Natural killer cell (primary cell): Measurements from ENCODE around the gene AMN. TPM values are rescaled to one million over a fixed set of nuclear protein-coding genes. Genes with fewer than 3 reads are reported as not detected.

ENCODE experiments used
- ATAC-seq, 3 donors: fragments of 150-1000 bp in 2 of 3; fragments of 200-7000 bp in 1 of 3; cut with Tn5 transposase; 1 replicate in 1 of 3; 2 replicates in 2 of 3; pipeline ENCODE4 v1.10.0; 2021; ENCODE audit warnings: mild to moderate bottlenecking in 2 of 3, moderate library complexity in 2 of 3
- DNase-seq, 2 donors: peaks; one replicate each; pipeline versions ENCODE4 v3.0.0 to v3.0.0-alpha.2; 2013 to 2021; ENCODE audit warnings: mixed read lengths in 1 of 2
- H3K27ac ChIP-seq: one replicate; pipeline ENCODE4 v1.5.1; 2013; ENCODE audit warnings: mild to moderate bottlenecking, low read length
- H3K27me3 ChIP-seq: one replicate; pipeline ENCODE4 v1.6.1; 2013; ENCODE audit warnings: low read length; ENCODE audit not compliant: control insufficient read depth, insufficient read depth
- H3K36me3 ChIP-seq: one replicate; pipeline ENCODE4 v1.6.1; 2013; ENCODE audit warnings: low read length; ENCODE audit not compliant: control insufficient read depth, insufficient read depth
- H3K4me1 ChIP-seq: one replicate; pipeline ENCODE4 v1.6.1; 2013; ENCODE audit warnings: low read length; ENCODE audit not compliant: control insufficient read depth, insufficient read depth
- H3K4me3 ChIP-seq: one replicate; pipeline ENCODE4 v1.5.1; 2013; ENCODE audit warnings: low read length
- H3K9me3 ChIP-seq: one replicate; pipeline ENCODE4 v1.6.1; 2013; ENCODE audit warnings: low read length; ENCODE audit not compliant: control insufficient read depth, insufficient read depth
- H3K27ac Mint-ChIP-seq, 2 donors: one replicate each; pipeline ENCODE4 v1.8.0; 2022; ENCODE audit warnings: mild to moderate bottlenecking in 2 of 2, mixed read lengths in 2 of 2, moderate library complexity in 1 of 2
- H3K27me3 Mint-ChIP-seq, 2 donors: one replicate each; pipeline ENCODE4 v1.8.0; 2022; ENCODE audit warnings: low read depth in 2 of 2, mixed read lengths in 2 of 2
- H3K36me3 Mint-ChIP-seq: one replicate; pipeline ENCODE4 v1.8.0; 2022; ENCODE audit warnings: mixed read lengths
- H3K4me1 Mint-ChIP-seq, 2 donors: one replicate each; pipeline ENCODE4 v1.8.0; 2022; ENCODE audit warnings: mixed read lengths in 2 of 2
- H3K4me3 Mint-ChIP-seq: one replicate; pipeline ENCODE4 v1.8.0; 2022; ENCODE audit warnings: mild to moderate bottlenecking, moderate library complexity, mixed read lengths
- H3K9me3 Mint-ChIP-seq, 2 donors: one replicate each; pipeline ENCODE4 v1.8.0; 2022; ENCODE audit warnings: mixed read lengths in 2 of 2
- WGBS: methylation state at CpG from one replicate; pipeline ENCODE4 v1.1.7; 2013; ENCODE audit warnings: missing lambda C conversion rate; ENCODE audit not compliant: insufficient coverage; 5-methylcytosine and 5-hydroxymethylcytosine counted together
- intact Hi-C: fragments of 100-400 bp; cut with micrococcal nuclease; formaldehyde crosslinking; loops from one replicate; pipeline ENCODE4 v1.14.2; 2022
- total RNA-seq, 4 donors: library from RNA; stranded (reverse); fragments of 120-200 nt in 1 of 4; gene quantifications; one replicate each; pipeline versions ENCODE4 v1.2.3 to v1.2.4, GENCODE V29; 2013 to 2022
- TF ChIP-seq, protein P1 (sequence below): fragments of 200-600 bp; IDR thresholded peaks from one replicate; pipeline ENCODE4 v1.8.0; 2022; ENCODE audit warnings: antibody characterized with exemption

AMN gene
- total RNA-seq, 3 donors from 2014 or later (not counting 1 experiment from before 2014, with no cell fraction given) = 0.24 to 2.4 (median 2.0) TPM

- H3K4me3 ChIP-seq = no peak overlapping the region
- no peaks in the 10 kb centered on the region for H3K4me1 ChIP-seq
- H3K36me3 ChIP-seq = no peaks in the 10 kb centered on the region
- H3K27ac ChIP-seq = no peak overlapping the region
- no peaks in the 10 kb centered on the region for H3K27me3 ChIP-seq
- Mint-ChIP-seq H3K27ac (no peak overlapping the region), H3K27me3 (no peaks in the 10 kb centered on the region), H3K9me3 (no peaks in the 10 kb centered on the region), H3K36me3 (no peaks in the 10 kb centered on the region), H3K4me1 (no peaks in the 10 kb centered on the region), H3K4me3 (no peak overlapping the region)
- 89% methylated on average over 20 of the region's 20 CpGs for WGBS
- ATAC-seq (no peak), DNase-seq (no peak)
- TF ChIP-seq, protein P1, sequence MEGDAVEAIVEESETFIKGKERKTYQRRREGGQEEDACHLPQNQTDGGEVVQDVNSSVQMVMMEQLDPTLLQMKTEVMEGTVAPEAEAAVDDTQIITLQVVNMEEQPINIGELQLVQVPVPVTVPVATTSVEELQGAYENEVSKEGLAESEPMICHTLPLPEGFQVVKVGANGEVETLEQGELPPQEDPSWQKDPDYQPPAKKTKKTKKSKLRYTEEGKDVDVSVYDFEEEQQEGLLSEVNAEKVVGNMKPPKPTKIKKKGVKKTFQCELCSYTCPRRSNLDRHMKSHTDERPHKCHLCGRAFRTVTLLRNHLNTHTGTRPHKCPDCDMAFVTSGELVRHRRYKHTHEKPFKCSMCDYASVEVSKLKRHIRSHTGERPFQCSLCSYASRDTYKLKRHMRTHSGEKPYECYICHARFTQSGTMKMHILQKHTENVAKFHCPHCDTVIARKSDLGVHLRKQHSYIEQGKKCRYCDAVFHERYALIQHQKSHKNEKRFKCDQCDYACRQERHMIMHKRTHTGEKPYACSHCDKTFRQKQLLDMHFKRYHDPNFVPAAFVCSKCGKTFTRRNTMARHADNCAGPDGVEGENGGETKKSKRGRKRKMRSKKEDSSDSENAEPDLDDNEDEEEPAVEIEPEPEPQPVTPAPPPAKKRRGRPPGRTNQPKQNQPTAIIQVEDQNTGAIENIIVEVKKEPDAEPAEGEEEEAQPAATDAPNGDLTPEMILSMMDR = no peak
- H3K9me3 ChIP-seq = no peaks in the 10 kb centered on the region
- intact Hi-C loops = no loop called here
Observed at GRCh38 chr14:102965971-102966655, 43.6 kb downstream of the AMN start.

DNA sequence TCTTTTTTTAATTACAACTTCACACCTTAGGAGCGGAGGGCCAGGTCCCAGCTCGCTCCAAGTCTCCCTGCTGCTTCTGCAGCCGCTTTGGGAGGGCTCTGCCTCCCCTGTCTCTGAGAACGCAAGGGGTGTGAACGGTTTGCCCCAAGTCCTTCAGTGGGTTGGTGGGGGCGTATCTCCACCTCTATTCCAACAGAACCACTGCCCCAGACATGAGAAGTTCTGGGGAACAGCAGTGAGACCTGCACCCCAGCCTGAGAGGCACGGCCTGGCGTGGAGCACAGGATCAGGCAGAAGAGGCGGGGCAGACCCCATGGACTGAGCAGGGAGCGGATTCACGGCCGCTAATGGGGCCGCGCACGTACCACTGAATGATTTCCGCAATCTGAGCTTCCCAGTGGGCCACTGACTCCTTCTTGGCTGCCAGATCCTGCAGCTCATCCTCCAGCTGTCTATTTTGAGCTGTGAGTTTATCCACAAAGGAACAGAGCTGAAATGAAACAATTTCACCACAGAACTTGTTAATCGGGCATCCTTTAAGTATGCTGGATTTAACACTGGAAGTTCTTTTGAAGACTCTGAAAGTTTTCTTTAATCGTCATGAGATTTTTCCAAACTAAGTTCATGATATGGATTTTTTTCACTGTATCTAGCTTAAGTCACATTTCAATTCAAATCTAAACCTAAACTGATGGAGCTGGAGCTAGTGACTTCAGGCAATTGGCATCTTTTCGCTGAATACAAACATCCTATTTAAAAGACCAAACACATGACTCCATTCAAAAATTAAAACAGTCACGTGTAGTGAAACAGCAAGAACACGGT lies 44.4 kb downstream of the AMN start:
- H3K9me3 Mint-ChIP-seq = no peaks in the 10 kb centered on the region
- ATAC-seq (no peak), DNase-seq (no peak)
- intact Hi-C loops = no loop called here
- H3K36me3 Mint-ChIP-seq = no peaks in the 10 kb centered on the region
- Histone ChIP-seq H3K27ac (no peak overlapping the region), H3K4me1 (no peaks in the 10 kb centered on the region), H3K27me3 (no peaks in the 10 kb centered on the region), H3K4me3 (no peak overlapping the region), H3K9me3 (no peaks in the 10 kb centered on the region), H3K36me3 (no peaks in the 10 kb centered on the region)
- peaks cover 0 to 2% of the 10 kb centered on the region in 2 donors for H3K27me3 Mint-ChIP-seq
- no peak overlapping the region for H3K4me3 Mint-ChIP-seq
- WGBS = 93% methylated on average over 20 of the region's 21 CpGs
- TF ChIP-seq, protein P1 = no peak
- no peaks in the 10 kb centered on the region for H3K4me1 Mint-ChIP-seq
- H3K27ac Mint-ChIP-seq = no peak overlapping the region

GRCh38 chr14:102967506-102967795 lies 45.0 kb downstream of the AMN start:
- Histone ChIP-seq H3K36me3 (no peaks in the 10 kb centered on the region), H3K4me1 (no peaks in the 10 kb centered on the region), H3K9me3 (no peaks in the 10 kb centered on the region), H3K27me3 (no peaks in the 10 kb centered on the region), H3K4me3 (no peak overlapping the region), H3K27ac (no peak overlapping the region)
- H3K4me1 Mint-ChIP-seq = no peaks in the 10 kb centered on the region
- peaks cover 0 to 2% of the 10 kb centered on the region in 2 donors for H3K27me3 Mint-ChIP-seq
- TF ChIP-seq, protein P1 = no peak
- no peak for ATAC-seq
- intact Hi-C loops = no loop called here
- DNase-seq = no peak
- no peaks in the 10 kb centered on the region for H3K36me3 Mint-ChIP-seq
- no peaks in the 10 kb centered on the region for H3K9me3 Mint-ChIP-seq
- no peak overlapping the region for H3K4me3 Mint-ChIP-seq
- 92% methylated on average over 14 of the region's 14 CpGs for WGBS
- no peak overlapping the region for H3K27ac Mint-ChIP-seq
